Aorta (tissue), 5 donors: ENCODE measurements around the gene KRTAP10-1. TPM values are rescaled to one million over a fixed set of nuclear protein-coding genes. Genes with fewer than 3 reads are reported as not detected.
"Not testable (repeated sequence)": the region's sequence is repeated elsewhere in the genome, so short reads cannot be mapped to it uniquely, and the experiment has no call there.

Source experiments
- ATAC-seq: fragments of 200-7000 bp; cut with Tn5 transposase; one replicate; pipeline ENCODE4 v1.9.1; 2022; ENCODE audit warnings: moderate library complexity; ENCODE audit not compliant: low FRiP score
- DNase-seq, 2 donors: peaks; one replicate each; pipeline ENCODE4 v3.0.0-alpha.2; 2020
- H3K27ac ChIP-seq, 2 donors: one replicate each; pipeline ENCODE4 v1.5.1; 2013; ENCODE audit warnings: low read length in 2 of 2, mild to moderate bottlenecking in 2 of 2, moderate library complexity in 2 of 2, control low read depth in 1 of 2, inconsistent platforms in 1 of 2, low read depth in 1 of 2
- H3K27me3 ChIP-seq, 2 donors: one replicate each; pipeline ENCODE4 v1.6.1; 2013; ENCODE audit warnings: control low read depth in 1 of 2, low read length in 1 of 2, mild to moderate bottlenecking in 1 of 2, moderate library complexity in 1 of 2; ENCODE audit not compliant: insufficient read depth in 2 of 2, control insufficient read depth in 1 of 2
- H3K36me3 ChIP-seq, 2 donors: one replicate each; pipeline ENCODE4 v1.6.1; 2013; ENCODE audit warnings: control low read depth in 1 of 2, low read length in 1 of 2, mild to moderate bottlenecking in 1 of 2; ENCODE audit not compliant: insufficient read depth in 2 of 2, control insufficient read depth in 1 of 2
- H3K4me1 ChIP-seq, 2 donors: one replicate each; pipeline ENCODE4 v1.6.1; 2013; ENCODE audit warnings: low read length in 2 of 2, control low read depth in 1 of 2, mild to moderate bottlenecking in 1 of 2, moderate library complexity in 1 of 2; ENCODE audit not compliant: insufficient read depth in 2 of 2, control insufficient read depth in 1 of 2
- H3K4me3 ChIP-seq, 2 donors: one replicate each; pipeline ENCODE4 v1.5.1; 2013; ENCODE audit warnings: low read length in 2 of 2, control low read depth in 1 of 2, mild to moderate bottlenecking in 1 of 2
- H3K9me3 ChIP-seq: one replicate; pipeline ENCODE4 v1.6.1; 2013; ENCODE audit warnings: mild to moderate bottlenecking, low read length; ENCODE audit not compliant: control insufficient read depth
- WGBS, 2 donors: extraction: QIAGEN DNeasy Blood & Tissue Kit; methylation state at CpG; one replicate each; pipeline ENCODE4 v1.1.7; 2013; 5-methylcytosine and 5-hydroxymethylcytosine counted together
- intact Hi-C, 2 donors: fragments of 100-400 bp; cut with DNase I; formaldehyde crosslinking; loops; one replicate each; pipeline versions ENCODE4 v1.14.2 to v1.15.0; 2022
- polyA plus RNA-seq, 2 donors: library from polyadenylated mRNA; stranded (reverse); fragments of 200-250 nt; gene quantifications; one replicate each; pipeline ENCODE4 v1.2.3, GENCODE V29; 2013
- total RNA-seq, 2 donors: library from RNA; stranded (reverse); fragmentation: NEBNext Ultra II Directional; extraction: Animal tissue kit (Norgen Biotek cat#: 25700); gene quantifications; one replicate each; pipeline ENCODE4 v1.2.1, GENCODE V29; 2021
- donor health status: healthy with polysubstance abuse.
- donor health status: Bipolar disorder and iron deficiency.
- donor health status: DM: no; HTN: no; CAD: no.
- donor health status: DM: no; HTN: no; CAD: no.
- donor health status: DM: yes; HTN: yes; CAD: no.

The KRTAP10-1 gene
- total and polyA plus RNA-seq, 4 donors, result not detected

- H3K9me3 ChIP-seq, result peaks cover 7% of the 10 kb centered on the region
- DNase-seq, result peak in 1 of 2 donors; percentile 60
- H3K4me3 ChIP-seq, result no peak overlapping the region
- intact Hi-C loops, result no loop called here
- H3K36me3 ChIP-seq, result no peaks in the 10 kb centered on the region
- H3K4me1 ChIP-seq, result no peaks in the 10 kb centered on the region
- no peaks in the 10 kb centered on the region for H3K27me3 ChIP-seq
- H3K27ac ChIP-seq, result no peak overlapping the region
- peak; percentile 33 for ATAC-seq
- 77 to 85% methylated on average over 15 to 22 of the region's 22 CpGs for whole genome bisulfite sequencing, 2 donors
Observed at GRCh38 chr21:44579056-44579832, 39.2 kb upstream of the KRTAP10-1 start.

GRCh38 chr21:44578371-44579055 lies 38.5 kb upstream of the KRTAP10-1 start:
- Histone ChIP-seq H3K27ac (no peak overlapping the region), H3K36me3 (no peaks in the 10 kb centered on the region), H3K4me1 (no peaks in the 10 kb centered on the region), H3K4me3 (no peak overlapping the region), H3K9me3 (peaks cover 7% of the 10 kb centered on the region), H3K27me3 (no peaks in the 10 kb centered on the region)
- intact Hi-C loops, result no loop called here
- DNase-seq (peak in 1 of 2 donors; percentile 64), ATAC-seq (peak; percentile 24)
- 95 to 97% methylated on average over 17 of the region's 17 CpGs for WGBS, 2 donors

- DNase-seq (peak in 1 of 2 donors; percentile 49), ATAC-seq (no peak)
- no peaks in the 10 kb centered on the region for H3K36me3 ChIP-seq
- peaks cover 5% of the 10 kb centered on the region for H3K9me3 ChIP-seq
- intact Hi-C loops, result no loop called here
- H3K27me3 ChIP-seq, result no peaks in the 10 kb centered on the region
- H3K4me3 ChIP-seq, result no peak overlapping the region
- H3K27ac ChIP-seq, result no peak overlapping the region
- H3K4me1 ChIP-seq, result no peaks in the 10 kb centered on the region
- WGBS, 2 donors, result 80 to 85% methylated on average over 10 of the region's 10 CpGs
Observed at GRCh38 chr21:44576025-44576420, 36.0 kb upstream of the KRTAP10-1 start.

- 91 to 92% methylated on average over 20 of the region's 20 CpGs for WGBS, 2 donors
- intact Hi-C loops, result no loop called here
- no peaks in the 10 kb centered on the region for H3K27me3 ChIP-seq
- no peaks in the 10 kb centered on the region for H3K36me3 ChIP-seq
- H3K4me1 ChIP-seq, result no peaks in the 10 kb centered on the region
- H3K9me3 ChIP-seq, result peaks cover 4% of the 10 kb centered on the region
- no peak for ATAC-seq
- DNase-seq, result peak in 1 of 2 donors; percentile 65
- H3K27ac ChIP-seq, result no peak overlapping the region
- no peak overlapping the region for H3K4me3 ChIP-seq
Observed at GRCh38 chr21:44575307-44576024, 35.5 kb upstream of the KRTAP10-1 start.

- intact Hi-C loops, result no loop called here
- H3K9me3 ChIP-seq, result peaks cover 6% of the 10 kb centered on the region
- no peak overlapping the region for H3K4me3 ChIP-seq
- DNase-seq (peak in 1 of 2 donors; percentile 35), ATAC-seq (no peak)
- WGBS, 2 donors, result 51 to 62% methylated on average over 18 to 21 of the region's 21 CpGs
- H3K4me1 ChIP-seq, result no peaks in the 10 kb centered on the region
- H3K27me3 ChIP-seq, result no peaks in the 10 kb centered on the region
- no peak overlapping the region for H3K27ac ChIP-seq
- H3K36me3 ChIP-seq, result no peaks in the 10 kb centered on the region
Observed at GRCh38 chr21:44574457-44575306, 34.7 kb upstream of the KRTAP10-1 start.

GRCh38 chr21:44573630-44574456 lies 33.8 kb upstream of the KRTAP10-1 start, which contains the start of gene KRTAP10-4:
Gene KRTAP10-4 (plus strand): TSS chr21:44573729. CDS start chr21:44573759, 30 bp downstream.
- peak in 1 of 2 donors; percentile 73 for DNase-seq
- H3K4me1 ChIP-seq, H3K36me3 ChIP-seq, H3K4me3 ChIP-seq, H3K9me3 ChIP-seq, ATAC-seq, intact Hi-C loops, H3K27me3 ChIP-seq, H3K27ac ChIP-seq: not testable (repeated sequence)
- WGBS, 2 donors, result 35 to 44% methylated on average over 21 to 23 of the region's 25 CpGs

GRCh38 chr21:44572959-44573583 lies 33.1 kb upstream of the KRTAP10-1 start:
- ATAC-seq (no peak), DNase-seq (peak in 1 of 2 donors; percentile 50)
- no peak overlapping the region for H3K27ac ChIP-seq
- intact Hi-C loops, result no loop called here
- WGBS, 2 donors, result 44% methylated on average over 15 of the region's 15 CpGs
- H3K9me3 ChIP-seq, result peaks cover 6% of the 10 kb centered on the region
- H3K4me3 ChIP-seq, result no peak overlapping the region
- H3K27me3 ChIP-seq, result no peaks in the 10 kb centered on the region
- H3K4me1 ChIP-seq, result no peaks in the 10 kb centered on the region
- H3K36me3 ChIP-seq, result no peaks in the 10 kb centered on the region
